DND-41 (cell line): ENCODE data around the gene PLPP7.

Source experiments
- CTCF ChIP-seq: IDR thresholded peaks from 2 replicates; pipeline ENCODE4 v1.5.1; 2012; ENCODE audit warnings: borderline replicate concordance, low read length, moderate library complexity, mild to moderate bottlenecking; ENCODE audit not compliant: poor library complexity, severe bottlenecking; ENCODE audit errors: extremely low read depth
- EZH2 ChIP-seq: IDR thresholded peaks from 3 replicates; pipeline ENCODE4 v1.6.1; 2012; ENCODE audit warnings: borderline replicate concordance, low read depth, mild to moderate bottlenecking, moderate library complexity, low read length, inconsistent platforms; ENCODE audit not compliant: severe bottlenecking

GRCh38 chr9:131253891-131254491 lies 35.5 kb upstream of the PLPP7 start:
- no peak for TF ChIP-seq CTCF
- TF ChIP-seq EZH2 = no peak
